PFSK-1 (cell line): ENCODE results near the gene ARHGEF16.

Experiments
- POLR2AphosphoS5 ChIP-seq: IDR thresholded peaks from 2 replicates; pipeline ENCODE4 v1.6.1; 2012; ENCODE audit warnings: low read depth, mild to moderate bottlenecking, control low read depth, low read length, moderate library complexity
- TAF1 ChIP-seq: IDR thresholded peaks from 2 replicates; pipeline ENCODE4 v1.6.1; 2012; ENCODE audit warnings: low read length, control low read depth, borderline replicate concordance; ENCODE audit not compliant: insufficient read depth

DNA sequence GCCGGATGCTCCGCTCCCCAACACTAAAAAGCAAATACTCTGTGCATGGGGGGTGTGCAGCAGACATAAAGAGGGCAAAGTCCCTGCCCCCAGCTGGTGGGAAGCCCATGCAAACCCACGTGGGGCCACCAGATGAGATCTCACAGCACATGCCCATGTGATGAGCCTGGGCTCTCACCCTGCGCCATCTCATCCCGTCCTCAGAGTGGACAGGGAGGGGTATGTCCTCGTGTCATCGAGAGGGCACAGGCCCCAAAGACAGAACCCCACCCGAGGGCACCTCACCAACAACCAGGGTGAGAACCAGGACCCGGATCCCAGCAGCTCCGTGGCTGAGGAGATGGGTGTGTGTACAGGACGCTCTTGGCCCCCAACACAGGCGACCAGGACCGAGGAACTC, 25.1 kb upstream of the ARHGEF16 start:
- TF ChIP-seq POLR2AphosphoS5 = no peak
- TF ChIP-seq TAF1 = no peak
